Measurements from ENCODE around the gene NTSR1.

NTSR1 gene

GRCh38 chr20:62752181-62752670 is 43.6 kb downstream of the NTSR1 start:
- H3K4me3 ChIP-seq (replicated peaks; ENCODE audit: insufficient read depth, low read length), result no peak overlapping the region
- TF ChIP-seq CTCF (IDR thresholded peaks at IDR 0.05; ENCODE audit: insufficient read depth, low read length) (no peak), POLR2AphosphoS5 (IDR thresholded peaks at IDR 0.05; ENCODE audit: low read depth) (no peak), SPI1 (IDR thresholded peaks at IDR 0.05; ENCODE audit: borderline replicate concordance, low read depth) (no peak), GABPA (IDR thresholded peaks at IDR 0.05; ENCODE audit: low read depth) (no peak), REST (IDR thresholded peaks at IDR 0.05; ENCODE audit: insufficient replicate concordance, low read depth) (no peak)
- H3K27ac ChIP-seq (replicated peaks), result no peak overlapping the region
- no peak for DNase-seq (ENCODE audit: low read depth in 1 of 2, low spot score in 1 of 2)
- no peaks in the 10 kb centered on the region for H3K27me3 ChIP-seq (ENCODE audit: insufficient read depth, poor library complexity, severe bottlenecking)

DNA sequence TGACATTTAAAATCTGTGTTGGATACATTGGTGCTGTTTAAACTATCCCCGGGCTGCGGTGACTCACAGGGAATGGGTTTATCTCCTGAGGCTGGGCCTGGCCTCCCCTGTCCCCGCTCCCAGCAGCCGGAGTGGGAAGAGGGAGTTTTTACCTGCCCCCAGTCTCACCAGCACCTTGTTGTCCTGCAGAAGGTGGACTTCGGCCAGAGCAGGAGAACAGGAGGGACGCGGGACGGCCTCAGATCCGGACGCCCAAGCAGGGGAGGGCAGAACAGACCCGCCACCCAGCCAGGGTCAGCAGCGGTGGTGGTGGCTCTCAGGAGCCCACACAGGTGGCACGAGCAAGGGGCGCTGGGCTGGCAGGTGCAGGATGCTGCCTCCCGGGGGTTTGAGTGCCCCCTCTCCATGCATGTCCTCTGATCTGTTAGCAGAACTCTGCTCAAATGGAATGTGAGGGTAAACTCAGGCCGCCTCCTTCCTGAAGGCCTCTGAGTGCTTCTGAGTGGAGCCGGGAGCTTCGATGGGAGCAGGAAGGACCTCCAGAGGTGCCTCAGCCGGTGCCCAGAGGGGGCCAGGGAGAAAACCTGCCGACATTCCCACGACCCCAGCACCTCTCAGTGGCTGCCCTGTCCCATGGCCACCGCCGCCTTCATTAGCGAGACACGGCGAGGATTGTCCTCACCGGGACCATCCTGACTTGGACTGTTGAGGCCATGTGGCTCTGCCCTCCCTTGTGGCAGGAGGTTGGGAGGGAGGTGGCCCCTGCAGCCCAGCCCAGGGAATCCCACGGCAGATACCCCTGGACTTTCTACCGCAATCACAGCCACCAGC is 44.2 kb downstream of the NTSR1 start:
- no peak overlapping the region for H3K4me3 ChIP-seq (replicated peaks; ENCODE audit: insufficient read depth, low read length)
- no peak for TF ChIP-seq GABPA (IDR thresholded peaks at IDR 0.05; ENCODE audit: low read depth)
- TF ChIP-seq SPI1 (IDR thresholded peaks at IDR 0.05; ENCODE audit: borderline replicate concordance, low read depth), result no peak
- no peak for TF ChIP-seq CTCF (IDR thresholded peaks at IDR 0.05; ENCODE audit: insufficient read depth, low read length)
- no peak for TF ChIP-seq REST (IDR thresholded peaks at IDR 0.05; ENCODE audit: insufficient replicate concordance, low read depth)
- no peak for TF ChIP-seq POLR2AphosphoS5 (IDR thresholded peaks at IDR 0.05; ENCODE audit: low read depth)
- DNase-seq (ENCODE audit: low read depth in 1 of 2, low spot score in 1 of 2), result no peak
- H3K27me3 ChIP-seq (ENCODE audit: insufficient read depth, poor library complexity, severe bottlenecking), result no peaks in the 10 kb centered on the region
- H3K27ac ChIP-seq (replicated peaks), result no peak overlapping the region

GRCh38 chr20:62753626-62754025 is 45.0 kb downstream of the NTSR1 start:
- no peak for DNase-seq (ENCODE audit: low read depth in 1 of 2, low spot score in 1 of 2)
- H3K27ac ChIP-seq (replicated peaks), result no peak overlapping the region
- TF ChIP-seq GABPA (IDR thresholded peaks at IDR 0.05; ENCODE audit: low read depth), result no peak
- TF ChIP-seq SPI1 (IDR thresholded peaks at IDR 0.05; ENCODE audit: borderline replicate concordance, low read depth), result no peak
- no peak for TF ChIP-seq CTCF (IDR thresholded peaks at IDR 0.05; ENCODE audit: insufficient read depth, low read length)
- no peak for TF ChIP-seq POLR2AphosphoS5 (IDR thresholded peaks at IDR 0.05; ENCODE audit: low read depth)
- no peak for TF ChIP-seq REST (IDR thresholded peaks at IDR 0.05; ENCODE audit: insufficient replicate concordance, low read depth)
- H3K27me3 ChIP-seq (ENCODE audit: insufficient read depth, poor library complexity, severe bottlenecking), result no peaks in the 10 kb centered on the region
- no peak overlapping the region for H3K4me3 ChIP-seq (replicated peaks; ENCODE audit: insufficient read depth, low read length)
